Stimulated activated naive CD8-positive, alpha-beta T cell treated with anti-CD3 and anti-CD28 coated beads, Interleukin-15, amount 100 ng/mL, for 72 hours (primary cell): ENCODE results near the gene ZNF677.
"Not testable (repeated sequence)": the region's sequence is repeated elsewhere in the genome, so short reads cannot be mapped to it uniquely, and the experiment has no call there.

ENCODE experiments used
- ATAC-seq: fragments of 150-1000 bp; cut with Tn5 transposase; 2 replicates; pipeline ENCODE4 v1.10.0; 2021; ENCODE audit warnings: mild to moderate bottlenecking, moderate library complexity
- DNase-seq, 2 donors: peaks; one replicate each; pipeline ENCODE4 v3.0.0; 2021 to 2022
- H3K27ac Mint-ChIP-seq, 2 donors: one replicate each; pipeline ENCODE4 v1.8.0; 2022; ENCODE audit warnings: mild to moderate bottlenecking in 2 of 2, mixed read lengths in 2 of 2, moderate library complexity in 2 of 2
- H3K27me3 Mint-ChIP-seq: one replicate; pipeline ENCODE4 v1.8.0; 2022; ENCODE audit warnings: mixed read lengths
- H3K4me1 Mint-ChIP-seq: one replicate; pipeline ENCODE4 v1.8.0; 2022; ENCODE audit warnings: mild to moderate bottlenecking, mixed read lengths
- H3K4me3 Mint-ChIP-seq, 2 donors: one replicate each; pipeline ENCODE4 v1.8.0; 2022; ENCODE audit warnings: mild to moderate bottlenecking in 2 of 2, mixed read lengths in 2 of 2, moderate library complexity in 1 of 2
- H3K9me3 Mint-ChIP-seq, 2 donors: one replicate each; pipeline ENCODE4 v1.8.0; 2022; ENCODE audit warnings: mixed read lengths in 2 of 2

The ZNF677 gene

DNA sequence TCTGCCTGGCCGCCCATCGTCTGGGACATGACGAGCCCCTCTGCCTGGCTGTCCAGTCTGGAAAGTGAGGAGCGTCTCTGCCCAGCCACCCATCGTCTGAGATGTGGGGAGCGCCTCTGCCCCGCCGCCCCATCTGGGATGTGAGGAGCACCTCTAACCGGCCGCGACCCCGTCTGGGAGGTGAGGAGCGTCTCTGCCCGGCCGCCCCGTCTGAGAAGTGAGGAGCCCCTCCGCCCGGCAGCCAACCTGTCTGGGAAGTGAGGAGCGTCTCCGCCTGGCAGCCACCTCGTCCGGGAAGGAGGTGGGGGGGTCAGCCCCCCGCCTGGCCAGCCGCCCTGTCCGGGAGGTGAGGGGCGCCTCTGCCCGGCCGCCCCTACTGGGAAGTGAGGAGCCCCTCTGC is 32.0 kb downstream of the ZNF677 start:
- not testable (repeated sequence) for H3K4me1 Mint-ChIP-seq, ATAC-seq, H3K27me3 Mint-ChIP-seq, H3K27ac Mint-ChIP-seq, DNase-seq, H3K4me3 Mint-ChIP-seq
- H3K9me3 Mint-ChIP-seq, result peaks cover 39 to 58% of the 10 kb centered on the region in 2 donors

DNA sequence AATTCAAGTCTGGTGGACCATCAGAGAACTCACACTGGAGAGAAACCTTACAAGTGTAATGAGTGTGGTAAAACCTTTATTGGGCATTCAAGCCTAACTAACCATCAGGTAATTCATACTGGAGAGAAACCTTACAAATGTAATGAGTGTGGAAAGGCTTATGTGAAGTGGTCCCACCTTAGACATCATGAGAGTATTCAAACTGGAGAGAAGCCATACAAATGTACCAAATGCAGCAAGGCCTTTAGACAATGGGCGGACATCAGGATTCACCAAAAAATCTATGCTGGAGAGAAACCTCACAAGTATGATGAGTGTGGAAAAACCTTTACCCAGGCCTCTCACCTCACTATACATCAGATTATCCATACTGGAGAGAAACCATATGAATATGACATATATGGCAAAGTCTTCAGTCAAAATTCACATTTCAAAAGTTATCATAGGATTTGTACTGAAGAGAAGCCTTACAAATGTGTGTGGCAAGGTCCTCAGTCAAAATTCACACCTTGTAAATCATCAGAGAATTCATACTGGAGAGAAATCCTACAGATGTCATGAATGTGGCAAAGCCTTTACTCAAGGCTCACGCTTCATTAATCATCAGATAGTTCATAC is 41.9 kb downstream of the ZNF677 start:
- H3K9me3 Mint-ChIP-seq, result peaks cover 48 to 67% of the 10 kb centered on the region in 2 donors
- no peak overlapping the region for H3K27ac Mint-ChIP-seq
- DNase-seq (no peak), ATAC-seq (no peak)
- no peaks in the 10 kb centered on the region for H3K27me3 Mint-ChIP-seq
- no peak overlapping the region for H3K4me3 Mint-ChIP-seq
- H3K4me1 Mint-ChIP-seq, result no peaks in the 10 kb centered on the region

DNA sequence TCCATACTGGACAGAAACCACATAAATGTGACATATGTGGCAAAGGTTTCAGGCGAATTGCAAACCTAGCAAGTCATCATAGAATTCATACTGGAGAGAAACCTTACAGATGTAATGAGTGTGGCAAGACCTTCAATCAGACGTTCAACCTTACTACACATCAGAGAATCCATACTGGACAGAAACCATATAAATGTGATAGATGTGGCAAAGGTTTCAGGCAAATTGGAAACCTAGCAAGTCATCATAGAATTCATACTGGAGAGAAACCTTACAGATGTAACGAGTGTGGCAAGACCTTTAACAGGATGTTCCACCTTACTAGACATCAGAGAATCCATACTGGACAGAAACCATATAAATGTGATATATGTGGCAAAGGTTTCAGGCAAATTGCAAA is 43.1 kb downstream of the ZNF677 start:
- not testable (repeated sequence) for DNase-seq, H3K27me3 Mint-ChIP-seq, H3K4me1 Mint-ChIP-seq, H3K4me3 Mint-ChIP-seq, H3K27ac Mint-ChIP-seq, ATAC-seq
- H3K9me3 Mint-ChIP-seq, result peaks cover 55 to 75% of the 10 kb centered on the region in 2 donors

DNA sequence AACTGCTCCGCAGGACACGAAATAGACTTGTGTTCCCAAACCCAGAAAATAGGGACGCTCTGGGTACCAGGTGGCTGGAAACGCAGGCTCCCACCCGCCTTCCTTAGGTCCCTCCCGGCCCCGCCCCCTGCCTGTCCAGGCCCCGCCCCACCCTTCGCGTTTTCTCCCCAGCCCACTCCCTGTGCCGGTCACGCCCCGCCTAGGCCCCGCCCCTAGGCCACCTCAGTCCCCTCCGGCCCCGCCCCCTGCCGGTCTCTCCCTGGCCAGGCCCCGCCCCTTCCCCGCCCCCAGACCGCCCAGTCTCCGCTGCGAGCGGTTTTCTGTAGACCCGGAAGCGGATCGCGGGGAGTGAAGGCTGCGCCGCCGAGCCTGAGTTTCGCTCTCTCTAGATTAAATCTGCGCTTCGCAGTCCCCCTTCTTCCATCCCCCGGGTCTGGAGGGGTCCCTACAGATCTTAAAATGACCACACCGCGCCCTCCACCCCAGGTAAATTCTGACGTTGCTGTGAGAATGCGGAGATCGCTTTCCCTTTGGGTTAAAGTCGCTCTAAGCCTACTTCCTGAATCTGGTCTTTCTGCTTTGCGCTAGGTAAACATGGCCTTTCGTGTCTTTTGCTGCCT is 57.8 kb downstream of the ZNF677 start:
- Mint-ChIP-seq H3K4me3 (peak overlapping the region; percentile 97), H3K9me3 (peaks cover 42 to 46% of the 10 kb centered on the region in 2 donors), H3K27ac (peak overlapping the region; percentile 95 to 96), H3K27me3 (no peaks in the 10 kb centered on the region), H3K4me1 (peaks cover 33% of the 10 kb centered on the region)
- peak; percentile 82 for ATAC-seq
- DNase-seq, result peak; percentile 87 to 89

DNA sequence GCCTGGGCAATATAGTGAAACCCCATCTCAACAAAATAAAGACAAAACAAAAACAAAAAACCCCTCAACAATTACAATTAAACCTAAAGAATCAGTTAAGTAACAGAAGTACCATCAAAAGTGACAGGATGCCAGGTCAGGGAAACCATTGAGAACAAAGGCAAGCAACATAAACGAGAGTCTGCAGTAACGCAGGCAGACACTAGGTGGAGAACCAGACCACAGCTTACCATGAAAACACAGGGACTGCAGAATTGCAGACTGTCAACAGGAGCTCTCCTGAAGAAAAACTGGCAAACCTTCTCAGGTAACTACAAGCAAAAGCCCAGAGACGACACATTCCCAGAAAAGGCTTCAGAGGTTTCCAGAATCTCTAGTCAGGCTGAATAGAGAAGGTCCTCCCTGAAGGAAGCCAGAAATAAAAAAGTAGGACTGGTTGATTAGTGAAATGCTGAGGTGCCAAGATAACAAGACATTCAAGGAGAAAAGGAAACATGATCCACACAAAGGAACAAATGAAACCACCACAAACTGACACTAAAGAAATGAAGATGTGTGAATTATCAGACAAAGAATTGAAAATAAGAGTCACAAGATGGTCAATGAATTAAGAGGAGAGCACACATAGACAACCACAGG is 59.3 kb downstream of the ZNF677 start:
- H3K27ac Mint-ChIP-seq, result no peak overlapping the region
- peaks cover 38 to 39% of the 10 kb centered on the region in 2 donors for H3K9me3 Mint-ChIP-seq
- peak; percentile 39 for ATAC-seq
- H3K27me3 Mint-ChIP-seq, result no peaks in the 10 kb centered on the region
- DNase-seq, result peak; percentile 68 to 76
- peaks cover 34% of the 10 kb centered on the region for H3K4me1 Mint-ChIP-seq
- peak overlapping the region; percentile 27 to 34 for H3K4me3 Mint-ChIP-seq

DNA sequence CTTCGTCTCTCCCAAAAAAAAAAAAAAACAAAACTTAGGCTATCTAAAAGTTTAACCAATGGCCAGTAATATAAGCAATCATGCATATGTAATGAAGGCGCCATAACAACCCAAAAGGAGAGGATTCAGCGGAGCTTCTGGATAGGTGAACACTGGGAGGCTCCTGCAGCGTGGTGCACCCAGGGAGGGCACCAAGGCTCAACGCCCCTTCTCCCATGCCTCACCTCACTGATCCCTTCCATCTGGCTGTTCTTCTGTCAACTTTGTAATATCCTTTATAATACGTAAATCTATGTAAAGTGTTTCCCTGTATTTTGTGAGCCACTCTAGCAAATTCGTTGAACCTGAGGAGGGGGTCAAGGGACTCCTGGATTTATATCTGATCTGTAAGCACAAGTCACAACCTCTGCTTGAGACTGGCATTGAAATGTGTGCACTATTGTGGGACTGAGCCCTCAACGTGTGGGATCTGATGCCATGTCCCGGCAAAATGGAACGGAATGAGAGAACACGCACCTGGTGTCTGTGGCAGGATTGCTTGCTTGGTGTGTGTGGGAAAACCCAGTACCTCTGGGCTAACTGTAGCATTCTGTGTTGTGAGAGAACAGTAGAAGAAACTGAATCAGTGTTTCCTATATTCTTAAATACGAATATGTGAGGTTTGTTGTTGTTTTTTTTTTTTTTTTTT is 61.0 kb downstream of the ZNF677 start:
- no peaks in the 10 kb centered on the region for H3K27me3 Mint-ChIP-seq
- ATAC-seq, result peak; percentile 10
- H3K4me1 Mint-ChIP-seq, result peaks cover 34% of the 10 kb centered on the region
- H3K27ac Mint-ChIP-seq, result no peak overlapping the region
- DNase-seq, result no peak
- H3K9me3 Mint-ChIP-seq, result peaks cover 36 to 42% of the 10 kb centered on the region in 2 donors
- peak overlapping the region; percentile 88 to 93 for H3K4me3 Mint-ChIP-seq

DNA sequence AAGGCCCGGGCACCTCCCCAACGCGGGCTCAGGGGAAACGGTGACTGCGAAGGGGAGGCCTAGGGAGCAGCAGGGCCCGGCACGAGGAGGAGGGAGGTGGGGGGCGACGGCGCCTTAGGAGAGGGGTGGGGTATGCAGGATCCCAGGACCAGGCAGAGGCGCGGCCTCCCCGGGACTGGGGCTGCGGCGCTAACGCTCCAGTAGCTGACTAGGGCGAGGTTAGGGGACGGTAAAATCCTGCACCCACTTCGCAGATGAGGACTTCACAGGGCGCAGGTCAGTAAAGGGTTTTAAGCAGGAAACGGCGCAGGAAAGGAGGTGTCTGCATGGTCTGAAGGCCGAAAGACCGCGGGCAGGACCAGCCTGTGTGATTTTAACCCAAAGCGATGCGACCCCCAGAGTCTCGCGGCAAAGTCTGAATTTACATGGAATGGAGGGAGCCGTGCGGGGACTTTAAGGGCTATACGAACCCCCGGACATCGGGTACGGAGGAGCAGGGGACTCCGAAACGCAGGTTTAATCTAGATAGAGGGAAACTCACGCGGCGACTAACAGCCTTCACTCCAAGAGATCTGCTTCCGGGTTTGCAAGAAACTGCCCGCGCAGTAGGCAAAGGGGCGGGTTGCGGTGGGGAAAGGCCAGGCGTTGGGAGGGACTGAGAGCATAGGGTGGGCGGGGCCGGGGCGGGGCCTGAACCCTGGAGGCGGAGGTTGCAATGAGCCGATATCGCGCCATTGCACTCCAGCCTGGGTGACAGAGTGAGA is 61.7 kb downstream of the ZNF677 start, which contains the start of gene ZNF665:
ZNF665 (minus strand) TSS at position 588 of the 764 bp plus-strand sequence. CDS start 10,460 bp downstream, outside the sequence.
- peak within 1 kb of the TSS; percentile 95 to 98 for H3K27ac Mint-ChIP-seq
- peaks cover 34% of the 10 kb centered on the region for H3K4me1 Mint-ChIP-seq
- peaks cover 37 to 43% of the 10 kb centered on the region in 2 donors for H3K9me3 Mint-ChIP-seq
- peak; percentile 77 to 89 for DNase-seq
- ATAC-seq, result peak; percentile 88
- H3K27me3 Mint-ChIP-seq, result no peaks in the 10 kb centered on the region
- peak within 1 kb of the TSS; percentile 88 to 93 for H3K4me3 Mint-ChIP-seq

DNA sequence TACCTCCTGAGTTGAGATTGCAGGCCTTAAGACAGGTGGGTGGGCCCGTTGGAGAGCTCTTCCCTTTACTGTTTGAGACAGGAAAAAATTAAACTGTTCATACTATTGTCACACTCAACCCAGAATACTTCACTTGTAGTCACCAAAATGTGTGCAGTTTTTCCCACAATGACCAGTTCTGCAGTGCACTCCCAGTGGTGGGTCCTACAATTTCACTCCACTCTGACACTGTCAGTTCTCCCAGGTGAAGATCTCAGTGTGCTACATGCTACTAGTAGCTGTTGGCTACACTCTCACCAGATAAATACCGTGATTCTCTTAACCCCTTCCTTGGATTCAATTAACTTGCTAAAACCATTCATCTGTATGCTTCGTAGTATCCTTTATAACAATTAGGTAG is 64.4 kb downstream of the ZNF677 start:
- no peak overlapping the region for H3K27ac Mint-ChIP-seq
- peaks cover 23% of the 10 kb centered on the region for H3K4me1 Mint-ChIP-seq
- H3K4me3 Mint-ChIP-seq, result no peak overlapping the region
- ATAC-seq (no peak), DNase-seq (no peak)
- H3K9me3 Mint-ChIP-seq, result peaks cover 26 to 32% of the 10 kb centered on the region in 2 donors
- H3K27me3 Mint-ChIP-seq, result no peaks in the 10 kb centered on the region

DNA sequence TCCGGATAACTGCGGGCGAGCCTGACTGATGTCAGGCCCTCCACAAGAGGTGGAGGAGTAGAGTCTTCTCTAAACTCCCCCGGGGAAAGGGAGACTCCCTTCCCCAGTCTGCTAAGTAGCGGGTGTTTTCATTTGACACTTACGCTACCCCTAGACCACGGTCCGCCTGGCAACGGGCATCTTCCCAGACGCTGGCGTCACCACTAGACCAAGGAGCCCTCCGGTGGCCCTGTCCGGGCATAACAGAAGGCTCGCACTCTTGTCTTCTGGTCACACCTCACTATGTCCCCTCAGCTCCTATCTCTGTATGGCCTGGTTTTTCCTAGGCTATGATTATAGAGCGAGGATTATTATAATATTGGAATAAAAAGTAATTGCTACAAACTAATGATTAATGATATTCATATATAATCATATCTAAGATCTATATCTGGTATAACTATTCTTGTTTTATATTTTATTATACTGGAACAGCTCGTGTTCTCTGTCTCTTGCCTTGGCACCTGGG is 64.9 kb downstream of the ZNF677 start:
- not testable (repeated sequence) for DNase-seq, H3K4me3 Mint-ChIP-seq, ATAC-seq, H3K27ac Mint-ChIP-seq, H3K27me3 Mint-ChIP-seq
- Mint-ChIP-seq H3K4me1 (peaks cover 18% of the 10 kb centered on the region), H3K9me3 (peaks cover 24 to 34% of the 10 kb centered on the region in 2 donors)
